MV-4-11 (cell line): ENCODE data around the gene KRTAP10-4.
"Not testable (repeated sequence)": the region's sequence is repeated elsewhere in the genome, so short reads cannot be mapped to it uniquely, and the experiment has no call there.

ENCODE experiments used
- DNase-seq: peaks from one replicate; lab custom pipeline; 2025; lab: John Stamatoyannopoulos, UW

Gene KRTAP10-4

DNA sequence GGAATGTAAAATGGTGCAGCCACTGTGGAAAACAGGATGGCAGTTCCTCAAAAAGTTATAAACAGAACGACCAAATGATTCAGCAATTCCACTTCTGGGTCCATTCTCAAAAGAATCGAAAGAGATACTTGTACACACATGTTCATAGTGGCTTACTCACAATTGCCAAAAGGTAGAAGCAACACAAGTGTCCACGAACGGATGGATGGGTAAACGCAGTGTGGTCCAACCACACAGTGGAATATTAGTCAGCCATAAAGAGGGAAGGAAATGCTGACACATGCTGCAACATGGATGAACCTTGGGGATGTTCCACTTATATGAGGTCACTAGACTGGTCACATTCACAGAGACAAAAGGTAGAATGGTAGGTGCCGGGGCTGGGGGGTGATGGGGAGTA, 38.8 kb upstream of the KRTAP10-4 start:
- DNase-seq, result peak; percentile 19

DNA sequence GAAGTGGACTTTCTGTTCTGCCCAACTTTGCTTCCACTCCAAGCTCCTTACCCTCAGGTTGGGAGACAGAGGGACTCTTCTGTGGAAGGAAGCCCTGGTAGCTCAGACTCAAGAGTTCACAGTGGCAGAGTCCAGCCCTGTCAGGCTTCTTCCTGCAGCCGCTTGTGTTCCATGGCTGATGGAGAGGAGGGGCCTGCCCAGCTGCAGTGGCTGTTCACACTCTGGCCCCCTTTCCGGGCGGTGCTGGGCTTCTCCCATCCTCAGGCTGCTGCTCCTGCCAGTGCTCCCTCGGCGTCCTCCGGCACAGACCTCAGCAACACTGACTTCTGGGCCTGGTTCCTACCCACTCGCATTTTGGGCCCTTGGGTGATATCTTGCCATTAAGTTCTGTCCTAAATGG, 37.6 kb upstream of the KRTAP10-4 start:
- DNase-seq, result no peak

DNA sequence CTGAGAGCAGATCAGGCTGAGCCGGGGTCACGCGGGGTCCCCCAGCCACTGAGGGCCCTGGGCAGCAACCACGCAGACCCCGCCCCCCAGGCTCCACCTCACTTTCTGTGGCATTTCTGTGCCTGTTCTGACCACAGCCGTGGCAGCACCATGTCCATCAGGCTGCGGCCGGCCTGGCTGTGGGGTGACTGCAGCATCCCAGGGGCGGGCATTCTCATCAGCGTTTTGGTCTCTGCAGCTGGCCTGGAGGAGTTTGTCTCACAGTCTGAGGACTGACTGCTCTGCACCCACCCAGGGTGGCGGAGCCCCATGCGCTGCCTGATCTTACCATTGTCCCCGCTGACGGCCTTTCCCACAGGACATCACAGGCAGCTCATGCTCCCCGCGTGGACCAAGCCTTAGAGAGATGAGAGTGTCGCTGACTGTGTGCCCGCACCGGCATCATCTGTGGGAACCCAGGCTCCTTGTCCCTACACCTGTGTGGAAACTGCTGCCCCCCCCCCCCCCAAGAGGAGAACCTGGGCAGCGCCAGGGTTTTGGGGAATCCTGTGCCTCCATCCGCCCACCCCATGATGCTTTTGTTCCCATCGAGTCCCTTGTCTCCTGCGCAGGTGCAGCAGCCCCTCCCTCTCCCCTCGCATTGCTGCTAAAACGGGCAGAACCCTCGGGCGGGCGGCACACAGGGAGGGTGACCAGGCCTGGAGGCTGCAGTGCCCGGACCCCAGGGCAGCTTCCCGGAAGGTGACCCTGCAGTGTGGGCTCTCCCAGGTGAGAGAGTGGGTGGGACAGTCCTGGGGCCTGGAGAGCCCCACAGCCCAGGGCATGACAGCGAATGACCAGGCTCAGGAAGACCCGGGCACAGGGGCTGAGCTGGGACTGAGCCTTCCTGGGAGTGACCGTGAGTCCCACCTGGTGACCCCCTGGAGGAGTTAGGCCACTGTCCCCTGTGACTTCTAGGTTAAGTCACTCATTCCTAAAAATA, 35.3 kb upstream of the KRTAP10-4 start:
- DNase-seq, result no peak

DNA sequence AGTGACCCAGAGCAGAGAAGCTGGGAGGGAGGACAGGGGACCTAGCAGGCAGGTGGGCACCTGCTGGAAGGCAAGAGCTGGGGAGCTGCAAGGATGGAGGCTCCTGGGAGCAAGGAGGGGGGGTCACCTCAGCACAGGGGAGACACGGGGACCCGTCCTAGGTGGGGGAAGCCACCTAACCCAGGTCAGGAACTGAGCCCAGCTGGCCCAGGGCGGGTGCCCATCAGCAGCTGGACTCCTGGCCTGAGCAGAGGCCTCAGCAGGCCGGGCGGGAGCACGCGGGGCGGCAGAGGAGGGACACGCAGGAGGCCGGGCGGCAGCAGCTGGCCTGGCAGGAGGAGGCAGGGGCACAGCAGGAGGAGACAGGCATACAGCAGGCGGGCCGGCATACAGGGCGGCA, 34.5 kb upstream of the KRTAP10-4 start:
- no peak for DNase-seq

DNA sequence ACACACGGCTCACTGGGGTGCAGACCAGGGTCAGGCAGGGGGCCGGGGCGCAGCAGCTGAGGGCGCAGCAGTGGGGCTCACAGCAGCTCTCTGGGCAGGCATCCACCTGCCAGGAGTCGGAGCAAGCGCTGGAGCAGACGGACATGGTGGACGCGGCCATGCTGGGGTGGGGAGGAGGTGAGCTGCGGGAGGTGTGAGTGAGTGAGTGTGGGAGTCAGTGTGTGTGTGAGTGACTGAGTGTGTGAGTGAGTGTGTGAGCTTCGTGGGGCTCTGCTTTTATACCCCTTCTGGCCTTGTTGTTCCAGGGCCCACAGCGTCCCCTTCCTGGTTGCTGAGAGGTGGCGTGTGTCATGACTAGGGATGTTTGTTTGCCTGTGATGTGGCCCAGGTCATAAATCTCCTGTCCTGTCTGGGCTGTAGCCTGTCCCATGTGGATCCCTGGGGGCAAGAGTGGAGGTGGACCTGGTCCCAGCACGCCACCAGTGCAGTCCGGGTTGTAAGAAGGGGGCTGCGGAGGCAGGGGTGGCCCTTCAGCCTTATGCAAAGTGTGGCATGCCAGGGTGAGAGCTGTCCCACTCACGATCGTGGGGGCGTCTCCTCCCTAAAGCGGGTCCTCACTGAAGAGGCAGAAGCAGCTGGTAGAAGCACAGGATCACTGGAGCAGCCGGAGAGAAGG, 33.4 kb upstream of the KRTAP10-4 start, which contains the start of gene KRTAP10-1:
Gene KRTAP10-1 (minus strand): TSS at position 205 of the 676 bp plus-strand sequence. CDS start 45 bp downstream, at position 160.
- no peak for DNase-seq

GRCh38 chr21:44540741-44541288, 32.7 kb upstream of the KRTAP10-4 start:
- no peak for DNase-seq

DNA sequence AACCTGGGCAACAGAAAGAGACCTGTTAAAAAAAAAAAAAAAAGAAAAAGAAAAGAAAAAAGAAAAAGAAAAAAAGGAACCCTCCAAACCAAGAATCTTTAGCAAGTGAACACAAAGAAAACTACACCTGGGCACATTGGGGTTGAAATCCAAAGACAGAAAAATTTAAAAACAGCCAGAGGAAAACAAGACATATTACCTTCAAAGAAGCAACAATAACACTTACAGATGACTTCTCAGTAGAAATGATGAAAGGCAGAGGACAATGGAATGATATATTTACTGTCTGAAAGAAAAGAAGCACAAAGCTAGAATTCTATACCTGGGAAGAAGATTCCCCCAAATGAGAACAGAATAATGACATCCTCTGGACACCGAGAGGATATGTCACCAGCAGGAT, 30.8 kb upstream of the KRTAP10-4 start:
- no peak for DNase-seq

DNA sequence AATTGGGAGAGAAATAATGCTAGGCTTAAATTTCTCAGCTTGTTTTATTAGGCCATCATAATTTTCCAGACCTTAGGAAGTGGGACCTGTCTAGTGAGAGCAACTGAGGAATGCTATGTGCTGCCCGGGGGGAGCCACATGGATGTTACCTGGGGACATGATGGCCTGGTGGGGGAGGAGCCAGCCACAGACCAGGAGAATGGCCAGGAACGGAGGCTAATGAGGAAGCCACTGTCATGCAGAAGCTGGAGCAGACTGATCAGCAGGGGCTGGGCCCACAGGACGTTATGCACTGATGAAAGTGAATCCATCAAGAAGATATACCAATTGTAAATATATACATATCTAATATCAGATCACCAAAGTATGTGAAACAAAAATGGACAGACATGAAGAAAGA, 29.0 kb upstream of the KRTAP10-4 start:
- DNase-seq, result no peak

DNA sequence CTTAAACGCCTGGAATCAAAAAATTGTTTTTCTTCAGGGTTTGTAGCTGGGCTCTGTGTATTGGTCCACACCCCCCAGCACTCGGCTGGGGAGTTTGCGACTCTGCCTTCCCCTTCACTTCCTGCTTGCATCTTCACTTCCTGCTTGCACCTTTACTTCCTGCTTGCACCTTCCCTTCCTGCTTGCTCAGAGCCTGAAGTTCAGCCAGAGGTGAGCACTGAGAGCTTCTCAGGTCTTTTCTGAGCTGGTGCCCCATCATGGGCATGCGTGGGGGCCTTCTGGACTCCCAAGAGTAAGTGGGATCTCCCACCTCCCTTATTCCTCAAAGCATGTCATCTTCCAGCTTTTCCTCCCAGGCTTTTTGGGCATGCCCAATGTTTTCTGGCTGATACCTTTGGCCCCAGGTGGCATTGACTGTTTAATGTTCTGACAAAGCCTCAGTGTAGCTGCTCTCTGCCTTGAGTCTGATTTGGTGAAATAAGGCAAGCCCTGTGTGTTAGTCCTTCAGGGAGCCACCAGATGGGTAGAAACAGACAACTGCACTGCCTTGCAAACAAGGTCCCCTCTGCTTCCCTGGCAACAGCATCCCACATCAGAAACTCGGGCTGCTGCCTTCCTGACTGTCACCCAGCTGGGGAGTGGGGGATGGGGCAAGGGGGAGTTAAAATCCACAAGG, 25.7 kb upstream of the KRTAP10-4 start:
- no peak for DNase-seq

GRCh38 chr21:44548381-44548780, 25.1 kb upstream of the KRTAP10-4 start:
- no peak for DNase-seq

DNA sequence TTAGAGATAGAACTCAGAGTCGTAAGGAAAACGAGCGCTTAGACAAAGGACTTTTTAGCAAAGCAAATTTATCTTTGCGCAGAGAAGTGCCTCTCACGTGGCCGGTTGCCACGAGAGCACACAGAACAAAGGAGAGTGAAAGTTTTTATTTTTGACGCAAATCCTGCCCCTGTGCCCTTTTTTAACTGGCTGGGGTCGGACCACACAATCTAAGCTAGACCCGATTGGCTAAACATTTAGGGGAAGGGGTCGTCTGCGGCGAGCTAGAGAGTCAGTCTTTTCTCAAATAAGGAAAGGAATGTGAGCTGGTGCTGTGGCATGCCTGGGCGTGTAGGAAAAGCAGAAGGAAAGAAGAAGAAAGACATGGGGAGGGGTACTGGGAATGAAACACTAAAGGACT, 24.6 kb upstream of the KRTAP10-4 start:
- no peak for DNase-seq

DNA sequence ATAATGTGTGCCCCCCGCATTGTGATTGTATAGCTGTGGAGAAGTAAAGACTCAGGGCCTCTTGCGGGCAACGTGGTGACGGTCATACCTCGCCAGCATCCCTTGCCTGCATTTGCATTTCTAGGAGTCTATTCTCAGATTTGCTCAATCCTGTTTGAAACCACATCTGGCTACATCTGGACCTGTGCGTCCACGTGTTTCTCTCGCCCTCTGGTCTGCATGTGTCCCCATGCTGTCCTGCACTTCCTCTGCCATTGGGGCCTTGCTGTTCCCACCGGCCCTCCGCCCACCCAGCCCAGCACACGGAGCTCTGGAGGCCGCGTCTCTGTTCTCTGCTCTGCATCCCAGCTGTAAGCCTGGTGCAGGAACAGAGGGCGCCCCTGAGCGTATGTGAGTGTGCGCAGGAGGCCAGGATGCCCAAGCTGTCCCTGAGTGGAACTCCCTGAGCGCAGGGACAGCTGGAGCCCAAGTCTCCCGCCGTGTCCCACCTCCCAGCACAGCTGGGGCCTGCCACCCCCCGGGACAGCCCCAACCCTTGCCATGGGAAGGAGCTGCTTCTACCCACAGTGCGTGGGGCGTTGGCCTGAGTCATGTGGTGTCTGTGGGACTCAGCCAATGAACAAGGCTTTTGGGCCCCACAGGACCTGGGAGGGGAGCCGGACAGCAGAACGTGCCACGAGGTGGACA, 23.9 kb upstream of the KRTAP10-4 start:
- no peak for DNase-seq

DNA sequence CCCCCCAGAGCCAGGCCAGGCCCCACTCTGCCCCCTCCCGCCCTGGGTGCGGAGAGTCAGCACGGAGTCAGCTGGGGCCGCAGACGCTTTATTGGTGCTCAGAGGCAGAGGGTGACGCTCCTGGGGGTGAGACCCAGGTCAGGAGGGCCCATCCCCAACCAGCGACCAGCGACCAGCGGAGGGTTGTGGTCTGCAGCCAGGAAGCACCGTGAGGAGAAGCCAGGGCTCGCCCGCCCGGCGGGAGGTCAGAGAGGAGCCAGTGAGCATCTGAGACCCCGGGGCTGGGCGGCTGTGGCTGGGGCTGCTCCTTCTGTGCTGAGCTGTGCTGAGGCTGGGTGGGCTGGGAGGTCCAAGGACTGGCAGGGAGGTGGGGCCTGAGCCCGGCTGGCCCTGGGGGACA, 23.2 kb upstream of the KRTAP10-4 start:
- not testable (repeated sequence) for DNase-seq

DNA sequence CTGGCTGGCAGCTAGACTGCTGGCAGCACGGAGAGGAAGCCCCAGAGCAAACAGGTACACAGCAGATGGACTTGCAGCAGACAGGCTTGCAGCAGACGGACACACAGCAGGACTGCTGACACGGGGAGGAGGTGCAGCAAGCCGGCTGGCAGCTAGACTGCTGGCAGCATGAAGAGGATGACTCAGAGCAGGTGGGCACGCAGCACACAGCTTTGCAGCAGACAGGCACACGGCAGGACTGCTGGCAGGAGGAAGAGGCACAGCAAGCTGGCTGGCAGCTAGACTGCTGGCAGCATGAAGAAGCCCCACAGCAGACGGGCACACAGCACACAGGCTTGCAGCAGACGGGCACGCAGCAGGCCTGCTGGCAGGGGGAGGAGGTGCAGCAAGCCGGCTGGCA, 22.7 kb upstream of the KRTAP10-4 start:
- DNase-seq, result no peak

DNA sequence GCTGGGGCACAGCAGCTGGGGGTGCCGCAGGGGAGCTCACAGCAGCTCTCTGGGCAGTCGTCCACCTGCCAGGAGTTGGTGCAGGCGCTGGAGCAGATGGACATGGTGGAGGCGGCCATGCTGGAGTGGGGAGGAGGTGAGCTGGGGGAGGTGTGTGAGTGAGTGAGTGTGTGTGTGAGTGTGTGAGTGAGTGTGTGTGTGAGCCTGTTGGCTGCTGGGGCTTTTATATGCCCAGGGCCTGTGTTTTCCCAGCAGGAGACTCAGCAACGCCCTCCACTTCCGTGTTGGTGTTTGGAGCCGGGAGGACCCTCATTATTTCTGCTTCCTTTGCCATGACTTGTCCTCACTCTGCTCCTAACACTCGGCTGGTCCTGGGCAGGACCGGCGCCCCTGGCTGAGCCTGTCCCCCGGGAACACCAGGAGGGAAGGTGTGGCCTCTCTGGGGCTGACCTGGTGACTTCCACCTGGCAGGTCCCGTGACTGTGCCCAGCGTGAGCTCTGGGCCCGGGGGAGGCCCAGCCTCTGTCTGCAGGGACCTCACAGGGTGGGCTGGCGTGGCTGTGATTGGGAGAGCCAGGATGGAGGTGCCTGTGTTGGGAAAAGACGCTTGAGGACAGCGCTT, 22.1 kb upstream of the KRTAP10-4 start, which contains the start of gene KRTAP10-2:
Gene KRTAP10-2 (minus strand): TSS at position 166 of the 622 bp plus-strand sequence. CDS start 47 bp downstream, at position 119.
- no peak for DNase-seq

DNA sequence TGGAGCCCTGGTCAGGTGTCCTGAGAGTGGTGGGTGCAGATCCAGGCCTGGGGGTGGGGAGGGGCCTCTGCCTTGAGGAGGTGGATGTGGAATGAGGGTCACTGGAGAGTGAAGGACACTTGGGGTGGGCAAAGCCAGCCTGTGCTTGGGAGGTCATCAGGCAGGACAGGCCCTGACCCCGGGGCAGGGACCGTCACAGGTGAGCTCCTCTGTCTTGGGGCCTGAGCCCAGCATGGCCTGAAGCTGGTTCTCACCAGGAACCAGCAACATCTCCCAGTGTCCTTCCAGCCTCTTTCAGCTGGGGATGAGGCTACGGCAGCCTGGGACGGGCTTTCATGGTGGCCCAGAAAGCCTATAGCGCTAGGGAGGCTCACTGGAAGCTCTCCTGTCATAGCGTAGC, 21.4 kb upstream of the KRTAP10-4 start:
- DNase-seq, result no peak

GRCh38 chr21:44552681-44553080, 20.8 kb upstream of the KRTAP10-4 start:
- no peak for DNase-seq

DNA sequence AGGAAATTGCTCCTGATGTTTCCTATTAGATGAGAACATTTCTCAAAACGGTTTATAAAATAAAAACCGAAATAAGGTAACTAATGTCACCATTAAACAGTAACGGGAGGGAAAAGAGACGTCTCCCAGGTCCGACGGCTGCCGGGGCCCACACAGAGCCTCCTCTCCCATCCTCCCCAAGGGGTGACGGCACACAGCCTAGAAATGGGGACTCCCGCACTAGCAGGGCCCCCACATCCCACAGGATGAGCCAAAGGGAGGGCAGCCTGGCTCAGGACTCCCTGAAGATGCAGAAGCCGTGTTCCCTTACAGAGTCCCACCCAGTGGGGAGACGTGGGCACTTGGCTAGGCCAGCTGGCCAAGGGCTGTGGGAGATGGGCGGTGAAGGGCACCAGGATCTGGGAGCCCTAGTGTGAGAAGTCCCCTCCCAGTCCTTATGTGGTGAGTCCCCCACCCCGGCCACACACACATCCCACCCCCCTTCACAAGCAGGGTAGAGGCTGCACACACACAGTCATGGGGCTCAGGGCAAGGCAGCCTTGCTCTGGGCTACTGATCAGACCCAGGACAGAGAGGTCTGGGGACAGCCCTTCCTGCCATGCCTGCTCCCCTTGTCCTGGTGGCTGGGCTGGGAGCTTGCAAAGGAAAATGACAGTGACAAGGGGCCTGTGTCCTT, 18.2 kb upstream of the KRTAP10-4 start:
- DNase-seq, result no peak

DNA sequence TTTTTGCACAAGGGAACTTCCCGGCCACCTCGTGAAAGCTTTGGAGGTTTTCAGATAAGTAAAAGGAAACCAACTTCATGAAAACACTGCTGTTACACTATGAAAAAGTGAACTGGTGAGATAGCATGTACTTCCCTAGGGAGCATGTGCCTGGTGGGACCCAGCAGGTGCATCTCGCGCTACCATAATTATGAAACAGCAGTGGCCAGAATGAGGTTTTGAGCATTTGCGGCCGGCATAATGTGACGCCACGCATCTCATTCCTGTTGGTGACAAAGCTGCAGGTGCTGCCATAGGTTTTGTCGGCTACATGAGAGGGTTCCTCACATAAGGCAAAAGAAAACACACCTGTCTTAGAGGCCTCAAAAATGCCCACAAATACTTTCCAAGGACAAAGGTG, 16.6 kb upstream of the KRTAP10-4 start:
- peak; percentile 31 for DNase-seq
